CD14-positive monocyte (primary cell): ENCODE measurements around the gene RNF40. TPM values are rescaled to one million over a fixed set of nuclear protein-coding genes. Genes with fewer than 3 reads are reported as not detected.
A peak's percentile ranks its signal among the peaks of the same experiment; 100 is the strongest.

ENCODE experiments used
- DNase-seq, 3 donors: peaks; one replicate each; pipeline ENCODE4 v3.0.0-alpha.2; 2011 to 2022
- H2AFZ ChIP-seq: 2 replicates; pipeline ENCODE4 v1.6.0; 2012; ENCODE audit warnings: mild to moderate bottlenecking, low read depth, low read length, inconsistent platforms; ENCODE audit not compliant: insufficient read depth, poor library complexity, severe bottlenecking
- H3K27ac ChIP-seq, 2 donors: 1 replicate in 1 of 2; 2 replicates in 1 of 2; pipeline ENCODE4 v1.5.1; 2012 to 2013; ENCODE audit warnings: low read length in 2 of 2, control low read depth in 1 of 2, inconsistent platforms in 1 of 2, low read depth in 1 of 2, mild to moderate bottlenecking in 1 of 2
- H3K27me3 ChIP-seq, 2 donors: one replicate each; pipeline versions ENCODE4 v1.6.0 to v1.6.1; 2011 to 2013; ENCODE audit warnings: low read length in 2 of 2; ENCODE audit not compliant: control insufficient read depth in 2 of 2, insufficient read depth in 2 of 2
- H3K36me3 ChIP-seq, 2 donors: replicated peaks in 1 of 2; 1 replicate in 1 of 2; 2 replicates in 1 of 2; pipeline versions ENCODE4 v1.5.1 to v1.6.1; 2012 to 2013; ENCODE audit warnings: low read length in 2 of 2, control low read depth in 1 of 2, inconsistent platforms in 1 of 2, mild to moderate bottlenecking in 1 of 2; ENCODE audit not compliant: insufficient read depth in 2 of 2, control insufficient read depth in 1 of 2
- H3K4me1 ChIP-seq, 2 donors: 1 replicate in 1 of 2; 2 replicates in 1 of 2; pipeline versions ENCODE4 v1.5.1 to v1.6.1; 2012 to 2013; ENCODE audit warnings: low read length in 2 of 2, control low read depth in 1 of 2, inconsistent platforms in 1 of 2, mild to moderate bottlenecking in 1 of 2, moderate library complexity in 1 of 2; ENCODE audit not compliant: insufficient read depth in 2 of 2, control insufficient read depth in 1 of 2
- H3K4me2 ChIP-seq: replicated peaks from 2 replicates; pipeline ENCODE3; 2012; ENCODE audit warnings: low read length, moderate library complexity, mild to moderate bottlenecking; ENCODE audit not compliant: poor library complexity, severe bottlenecking; ENCODE audit errors: extremely low read depth
- H3K4me3 ChIP-seq, 3 experiments: fragments of 200-600 bp in 1 of 3; sonication (generic) in 1 of 3; replicated peaks in 1 of 3; 1 replicate in 2 of 3; 2 replicates in 1 of 3; pipeline ENCODE4 v1.5.1; 2011 to 2013; ENCODE audit warnings: low read length in 3 of 3, mild to moderate bottlenecking in 3 of 3, control low read depth in 2 of 3, low read depth in 2 of 3, inconsistent platforms in 1 of 3, moderate library complexity in 1 of 3
- H3K79me2 ChIP-seq: 2 replicates; pipeline ENCODE4 v1.6.0; 2012; ENCODE audit warnings: mild to moderate bottlenecking, control low read depth, inconsistent platforms, low read length, moderate library complexity; ENCODE audit not compliant: insufficient read depth
- H3K9ac ChIP-seq: 2 replicates; pipeline ENCODE4 v1.6.0; 2017; ENCODE audit warnings: low read length, mild to moderate bottlenecking; ENCODE audit not compliant: insufficient read depth, poor library complexity, severe bottlenecking
- H3K9me3 ChIP-seq, 2 donors: replicated peaks in 1 of 2; 1 replicate in 1 of 2; 2 replicates in 1 of 2; pipeline versions ENCODE4 v1.5.1 to v1.6.1; 2012 to 2013; ENCODE audit warnings: low read length in 2 of 2, control low read depth in 1 of 2; ENCODE audit not compliant: control insufficient read depth in 1 of 2, insufficient read depth in 1 of 2
- H4K20me1 ChIP-seq: 2 replicates; pipeline ENCODE4 v1.6.0; 2012; ENCODE audit warnings: mild to moderate bottlenecking, low read length, control low read depth, moderate library complexity; ENCODE audit not compliant: insufficient read depth
- H3K27ac Mint-ChIP-seq, 7 donors: one replicate each; pipeline ENCODE4 v1.8.0; 2020; ENCODE audit warnings: mild to moderate bottlenecking in 7 of 7, mixed read lengths in 7 of 7, moderate library complexity in 6 of 7, inconsistent platforms in 2 of 7
- H3K27me3 Mint-ChIP-seq, 3 donors: one replicate each; pipeline ENCODE4 v1.8.0; 2021 to 2022; ENCODE audit warnings: low read depth in 3 of 3, mild to moderate bottlenecking in 3 of 3, mixed read lengths in 3 of 3, moderate library complexity in 3 of 3, inconsistent platforms in 1 of 3
- H3K36me3 Mint-ChIP-seq, 2 donors: one replicate each; pipeline ENCODE4 v1.8.0; 2020; ENCODE audit warnings: mixed read lengths in 2 of 2, inconsistent platforms in 1 of 2, mild to moderate bottlenecking in 1 of 2
- H3K4me1 Mint-ChIP-seq: one replicate; pipeline ENCODE4 v1.8.0; 2020; ENCODE audit warnings: mild to moderate bottlenecking, mixed read lengths
- H3K4me3 Mint-ChIP-seq, 2 donors: one replicate each; pipeline ENCODE4 v1.8.0; 2020; ENCODE audit warnings: mild to moderate bottlenecking in 2 of 2, mixed read lengths in 2 of 2, moderate library complexity in 1 of 2
- H3K9me3 Mint-ChIP-seq, 7 donors: one replicate each; pipeline ENCODE4 v1.8.0; 2020 to 2022; ENCODE audit warnings: mixed read lengths in 7 of 7, mild to moderate bottlenecking in 6 of 7, moderate library complexity in 6 of 7, inconsistent platforms in 2 of 7
- WGBS: methylation state at CpG from one replicate; pipeline ENCODE4 v1.1.5; 2013; ENCODE audit warnings: missing lambda C conversion rate; ENCODE audit not compliant: insufficient coverage; 5-methylcytosine and 5-hydroxymethylcytosine counted together
- intact Hi-C, 2 donors: fragments of 100-400 bp; cut with micrococcal nuclease; formaldehyde crosslinking; loops; one replicate each; pipeline versions ENCODE4 v1.15.0 to v1.15.1; 2023
- polyA plus RNA-seq, 3 donors: library from polyadenylated mRNA; depleted of rRNA in 1 of 3; unstranded in 2 of 3; stranded (reverse) in 1 of 3; fragments of 300-500 nt in 2 of 3; fragments of >200 nt in 1 of 3; fragmentation: Illumina TruSeq in 2 of 3; gene quantifications; 1 replicate in 2 of 3; 2 replicates in 1 of 3; pipeline ENCODE4 v1.2.3, GENCODE V29; 2012 to 2021
- TF ChIP-seq, protein P1 (sequence below): fragments of 200-600 bp; IDR thresholded peaks from one replicate; pipeline ENCODE4 v1.8.0; 2022; ENCODE audit warnings: antibody characterized with exemption, mild to moderate bottlenecking

Gene RNF40
- polyA plus RNA-seq, 3 donors, result 14.8 to 53.5 (median 34.9) TPM

GRCh38 chr16:30720694-30721093 lies 41.4 kb upstream of the RNF40 start:
- Histone ChIP-seq H3K4me1 (peaks cover 38 to 41% of the 10 kb centered on the region in 2 donors), H3K27ac (peak overlapping the region in 1 of 2 donors; percentile 28), H3K4me3 (no peak overlapping the region), H3K79me2 (peaks cover 69% of the 10 kb centered on the region), H3K9me3 (no peaks in the 10 kb centered on the region), H3K27me3 (no peaks in the 10 kb centered on the region), H3K36me3 (peaks cover 77 to 86% of the 10 kb centered on the region in 2 donors), H2AFZ (no peak overlapping the region), H4K20me1 (peaks cover 41% of the 10 kb centered on the region), H3K9ac (no peak overlapping the region), H3K4me2 (no peak overlapping the region)
- no peak overlapping the region for H3K4me3 Mint-ChIP-seq
- peaks cover 0 to 5% (median 4%) of the 10 kb centered on the region in 3 donors for H3K27me3 Mint-ChIP-seq
- DNase-seq, result no peak
- H3K4me1 Mint-ChIP-seq, result peaks cover 43% of the 10 kb centered on the region
- peaks cover 76 to 88% of the 10 kb centered on the region in 2 donors for H3K36me3 Mint-ChIP-seq
- peaks cover 0 to 5% (median 0%) of the 10 kb centered on the region in 7 donors for H3K9me3 Mint-ChIP-seq
- H3K27ac Mint-ChIP-seq, result peak overlapping the region in 4 of 7 donors; percentile 28 to 85 (median 69)
- intact Hi-C loops, result loop anchor here in 1 of 2 donors (5.0 kb wide), 1 partner anchor 37 kb away; no protein-coding TSS in a partner anchor
- TF ChIP-seq, protein P1, sequence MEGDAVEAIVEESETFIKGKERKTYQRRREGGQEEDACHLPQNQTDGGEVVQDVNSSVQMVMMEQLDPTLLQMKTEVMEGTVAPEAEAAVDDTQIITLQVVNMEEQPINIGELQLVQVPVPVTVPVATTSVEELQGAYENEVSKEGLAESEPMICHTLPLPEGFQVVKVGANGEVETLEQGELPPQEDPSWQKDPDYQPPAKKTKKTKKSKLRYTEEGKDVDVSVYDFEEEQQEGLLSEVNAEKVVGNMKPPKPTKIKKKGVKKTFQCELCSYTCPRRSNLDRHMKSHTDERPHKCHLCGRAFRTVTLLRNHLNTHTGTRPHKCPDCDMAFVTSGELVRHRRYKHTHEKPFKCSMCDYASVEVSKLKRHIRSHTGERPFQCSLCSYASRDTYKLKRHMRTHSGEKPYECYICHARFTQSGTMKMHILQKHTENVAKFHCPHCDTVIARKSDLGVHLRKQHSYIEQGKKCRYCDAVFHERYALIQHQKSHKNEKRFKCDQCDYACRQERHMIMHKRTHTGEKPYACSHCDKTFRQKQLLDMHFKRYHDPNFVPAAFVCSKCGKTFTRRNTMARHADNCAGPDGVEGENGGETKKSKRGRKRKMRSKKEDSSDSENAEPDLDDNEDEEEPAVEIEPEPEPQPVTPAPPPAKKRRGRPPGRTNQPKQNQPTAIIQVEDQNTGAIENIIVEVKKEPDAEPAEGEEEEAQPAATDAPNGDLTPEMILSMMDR, result no peak
- 100% methylated on average over 8 of the region's 9 CpGs for WGBS

GRCh38 chr16:30721167-30721566 lies 41.0 kb upstream of the RNF40 start:
- Histone ChIP-seq H3K9me3 (no peaks in the 10 kb centered on the region), H3K9ac (no peak overlapping the region), H2AFZ (no peak overlapping the region), H3K27me3 (no peaks in the 10 kb centered on the region), H3K4me3 (no peak overlapping the region), H3K36me3 (peaks cover 73 to 86% of the 10 kb centered on the region in 2 donors), H3K79me2 (peaks cover 73% of the 10 kb centered on the region), H3K27ac (peak overlapping the region in 1 of 2 donors; percentile 93), H4K20me1 (peaks cover 45% of the 10 kb centered on the region), H3K4me1 (peaks cover 38 to 41% of the 10 kb centered on the region in 2 donors), H3K4me2 (no peak overlapping the region)
- 100% methylated on average over 5 of the region's 8 CpGs for WGBS
- DNase-seq, result no peak
- Mint-ChIP-seq H3K4me3 (no peak overlapping the region), H3K27ac (peak overlapping the region in 5 of 7 donors; percentile 28 to 85 (median 68)), H3K4me1 (peaks cover 43% of the 10 kb centered on the region), H3K36me3 (peaks cover 74 to 88% of the 10 kb centered on the region in 2 donors), H3K9me3 (peaks cover 0 to 5% (median 0%) of the 10 kb centered on the region in 7 donors), H3K27me3 (peaks cover 0 to 5% (median 4%) of the 10 kb centered on the region in 3 donors)
- TF ChIP-seq, protein P1, result no peak
- intact Hi-C loops, result loop anchor here in 1 of 2 donors (5.0 kb wide), 1 partner anchor 36 kb away; no protein-coding TSS in a partner anchor
